Naive B cell (primary cell): ENCODE data around the gene SH3TC2. TPM values are rescaled to one million over a fixed set of nuclear protein-coding genes. Genes with fewer than 3 reads are reported as not detected.

ENCODE experiments used
- ATAC-seq, 2 donors: fragments of 150-1000 bp; cut with Tn5 transposase; 2 replicates each; pipeline ENCODE4 v1.10.0; 2021; ENCODE audit warnings: low read depth in 2 of 2, mild to moderate bottlenecking in 2 of 2, moderate library complexity in 2 of 2
- DNase-seq: peaks from one replicate; pipeline ENCODE4 v3.0.0; 2022
- H3K27ac Mint-ChIP-seq, 6 donors: one replicate each; pipeline ENCODE4 v1.8.0; 2020 to 2022; ENCODE audit warnings: mild to moderate bottlenecking in 6 of 6, mixed read lengths in 6 of 6, moderate library complexity in 5 of 6, inconsistent platforms in 2 of 6
- H3K27me3 Mint-ChIP-seq, 3 donors: one replicate each; pipeline ENCODE4 v1.8.0; 2021 to 2022; ENCODE audit warnings: mixed read lengths in 3 of 3, mild to moderate bottlenecking in 1 of 3
- H3K36me3 Mint-ChIP-seq, 2 donors: one replicate each; pipeline ENCODE4 v1.8.0; 2020 to 2022; ENCODE audit warnings: mixed read lengths in 2 of 2, inconsistent platforms in 1 of 2, mild to moderate bottlenecking in 1 of 2
- H3K4me1 Mint-ChIP-seq, 3 donors: one replicate each; pipeline ENCODE4 v1.8.0; 2020 to 2022; ENCODE audit warnings: mixed read lengths in 3 of 3, inconsistent platforms in 1 of 3, mild to moderate bottlenecking in 1 of 3, moderate library complexity in 1 of 3
- H3K4me3 Mint-ChIP-seq, 8 donors: one replicate each; pipeline ENCODE4 v1.8.0; 2020 to 2022; ENCODE audit warnings: mild to moderate bottlenecking in 8 of 8, mixed read lengths in 8 of 8, moderate library complexity in 8 of 8, inconsistent platforms in 2 of 8
- H3K9me3 Mint-ChIP-seq, 7 donors: one replicate each; pipeline ENCODE4 v1.8.0; 2020 to 2022; ENCODE audit warnings: mixed read lengths in 7 of 7, mild to moderate bottlenecking in 5 of 7, inconsistent platforms in 2 of 7, moderate library complexity in 1 of 7
- polyA plus RNA-seq, 6 donors: library from polyadenylated mRNA; unstranded; fragments of 300-500 nt; fragmentation: Illumina TruSeq; gene quantifications; one replicate each; pipeline ENCODE4 v1.2.3, GENCODE V29; 2021; ENCODE audit warnings: low read depth in 6 of 6

The SH3TC2 gene
- polyA plus RNA-seq, 6 donors from 2014 or later, result 0.11 TPM; not detected in 5

DNA sequence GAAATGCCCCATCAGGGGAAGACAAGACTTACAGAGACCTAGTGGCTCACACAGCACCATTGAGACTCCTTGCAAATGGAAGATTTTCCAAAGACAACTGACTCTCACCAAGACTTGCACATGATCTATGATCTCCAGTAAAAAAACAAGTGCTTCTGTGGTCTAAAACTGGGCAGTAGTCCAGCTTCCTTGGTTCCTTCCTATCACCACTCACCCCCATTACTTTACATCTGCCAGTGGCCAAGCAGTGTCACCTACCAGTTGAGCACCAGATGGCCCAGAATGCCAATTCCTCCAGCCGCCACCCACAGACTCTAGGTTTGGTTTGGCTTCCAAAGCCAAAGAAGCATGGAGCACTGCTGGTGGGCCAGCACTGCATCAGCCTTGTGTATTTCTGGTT, 47.7 kb downstream of the SH3TC2 start:
- Mint-ChIP-seq H3K36me3 (no peaks in the 10 kb centered on the region), H3K4me1 (no peaks in the 10 kb centered on the region), H3K27me3 (peaks cover 5 to 22% (median 6%) of the 10 kb centered on the region in 3 donors), H3K9me3 (peaks cover 0 to 2% (median 0%) of the 10 kb centered on the region in 7 donors), H3K27ac (peak overlapping the region in 1 of 6 donors; percentile 4), H3K4me3 (no peak overlapping the region)
- ATAC-seq (no peak), DNase-seq (no peak)

DNA sequence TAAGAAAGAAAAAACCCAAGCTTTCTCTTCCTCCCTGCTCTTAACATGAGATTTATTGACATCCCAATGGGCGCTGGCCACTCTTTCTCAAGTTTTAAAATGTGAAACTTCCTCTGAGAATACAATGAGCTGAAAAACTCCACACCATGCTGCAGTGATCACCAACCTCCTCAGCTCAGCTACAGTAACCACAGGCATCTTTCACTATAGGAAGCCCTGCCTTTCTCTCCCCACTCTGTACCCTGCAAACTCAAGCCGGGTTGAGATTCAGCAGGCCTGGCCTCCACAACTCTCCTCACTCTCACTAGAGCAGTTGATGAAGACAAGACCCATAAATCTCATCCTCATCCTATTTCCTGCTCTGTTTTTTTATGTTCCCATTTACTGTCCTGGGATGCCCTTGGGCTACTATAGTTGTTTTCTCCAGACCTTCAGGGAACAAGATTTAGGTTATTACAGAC, 48.3 kb downstream of the SH3TC2 start:
- ATAC-seq, result no peak
- Mint-ChIP-seq H3K4me3 (no peak overlapping the region), H3K27me3 (peaks cover 5 to 27% (median 6%) of the 10 kb centered on the region in 3 donors), H3K36me3 (no peaks in the 10 kb centered on the region), H3K27ac (no peak overlapping the region), H3K4me1 (no peaks in the 10 kb centered on the region), H3K9me3 (peaks cover 0 to 2% (median 0%) of the 10 kb centered on the region in 7 donors)
- no peak for DNase-seq

DNA sequence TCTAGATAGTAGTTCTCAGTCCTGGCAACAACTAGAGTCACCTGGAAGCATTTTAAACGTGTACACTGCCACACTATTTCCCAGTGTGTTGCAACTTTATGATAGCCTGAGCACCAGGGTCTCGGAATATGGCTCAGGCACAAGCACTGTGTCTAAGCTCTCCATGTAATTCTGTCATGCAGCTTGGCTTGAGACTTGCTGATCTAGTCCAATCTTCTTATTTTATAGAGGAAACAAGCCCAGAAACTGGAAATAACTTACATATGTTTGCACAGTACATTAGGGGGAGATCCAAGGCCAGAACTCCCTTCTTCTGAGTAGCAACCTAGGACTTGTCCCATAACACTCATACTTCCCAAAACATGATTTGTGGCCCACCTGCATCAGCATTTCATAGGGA, 49.1 kb downstream of the SH3TC2 start:
- peaks cover 0 to 2% (median 0%) of the 10 kb centered on the region in 7 donors for H3K9me3 Mint-ChIP-seq
- H3K27me3 Mint-ChIP-seq, result peaks cover 2 to 24% (median 3%) of the 10 kb centered on the region in 3 donors
- no peaks in the 10 kb centered on the region for H3K36me3 Mint-ChIP-seq

DNA sequence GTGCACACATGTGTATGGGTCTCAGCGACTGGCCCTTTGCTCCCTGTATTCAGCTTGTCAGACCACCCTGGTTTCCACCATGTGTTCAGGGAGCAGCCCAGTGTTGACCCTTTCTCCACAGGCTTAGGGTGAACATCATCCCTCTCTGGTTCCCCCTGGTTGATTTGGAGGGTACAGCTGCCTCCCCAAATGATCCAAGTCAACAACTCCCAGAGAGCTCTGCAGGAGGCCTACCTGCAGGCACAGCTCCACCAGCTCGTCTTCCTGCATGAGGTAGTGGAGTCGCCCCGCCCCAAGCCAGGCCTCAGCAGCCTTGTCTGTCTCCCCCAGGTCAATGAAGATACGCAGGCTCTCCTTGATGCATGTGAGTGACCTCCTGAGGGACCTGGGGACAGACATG, 50.5 kb downstream of the SH3TC2 start:
- Mint-ChIP-seq H3K27me3 (peaks cover 0 to 17% (median 4%) of the 10 kb centered on the region in 3 donors), H3K9me3 (peaks cover 0 to 2% (median 0%) of the 10 kb centered on the region in 7 donors), H3K27ac (no peak overlapping the region), H3K4me3 (peak overlapping the region in 1 of 8 donors; percentile 7), H3K4me1 (no peaks in the 10 kb centered on the region), H3K36me3 (no peaks in the 10 kb centered on the region)
- ATAC-seq, result no peak
- no peak for DNase-seq

More for the DNA sequence above, 49.1 kb downstream of the SH3TC2 start:
- H3K27ac Mint-ChIP-seq, result no peak overlapping the region
- DNase-seq (no peak), ATAC-seq (no peak)
- no peaks in the 10 kb centered on the region for H3K4me1 Mint-ChIP-seq
- no peak overlapping the region for H3K4me3 Mint-ChIP-seq

DNA sequence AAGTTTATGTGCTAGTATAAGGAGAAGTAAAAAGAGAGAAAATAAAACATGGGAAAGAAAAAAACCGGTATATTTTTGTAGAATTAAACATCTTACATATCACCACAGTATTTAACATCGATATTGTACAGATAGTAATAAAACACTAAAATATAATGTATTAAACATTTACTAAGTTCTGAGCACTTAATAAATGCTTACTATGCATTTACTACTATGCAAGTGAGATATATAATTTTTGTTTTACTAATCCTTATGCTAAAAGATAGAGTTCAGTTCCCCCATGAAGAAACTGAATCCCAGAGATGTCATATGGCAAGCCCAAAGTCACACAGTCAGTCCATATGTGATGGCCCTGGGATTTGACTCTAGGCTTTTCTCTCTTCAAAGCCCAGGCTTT, 51.1 kb downstream of the SH3TC2 start:
- H3K27ac Mint-ChIP-seq, result no peak overlapping the region
- peaks cover 0 to 17% (median 5%) of the 10 kb centered on the region in 3 donors for H3K27me3 Mint-ChIP-seq
- ATAC-seq (no peak), DNase-seq (no peak)
- no peaks in the 10 kb centered on the region for H3K4me1 Mint-ChIP-seq
- no peaks in the 10 kb centered on the region for H3K36me3 Mint-ChIP-seq
- H3K4me3 Mint-ChIP-seq, result no peak overlapping the region
- H3K9me3 Mint-ChIP-seq, result peaks cover 0 to 2% (median 0%) of the 10 kb centered on the region in 7 donors

DNA sequence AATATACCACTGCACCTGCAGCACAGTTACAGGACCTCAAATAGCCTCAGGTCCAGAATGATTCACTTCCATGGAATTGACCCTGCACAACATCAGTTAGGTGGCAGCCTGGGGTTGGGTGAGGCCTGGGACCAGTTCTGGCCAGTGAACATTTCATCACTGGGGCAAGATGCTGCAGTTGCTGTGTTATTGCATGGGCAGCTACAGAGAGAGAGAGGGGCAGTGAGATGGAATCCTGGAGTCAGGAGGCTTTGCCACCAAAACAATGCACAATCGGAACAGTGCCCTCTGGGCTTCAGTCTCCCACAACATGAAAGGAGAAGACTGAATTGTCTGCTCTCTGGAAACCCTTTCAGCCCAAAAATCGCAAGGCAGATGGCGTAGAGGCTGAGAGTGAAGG, 51.8 kb downstream of the SH3TC2 start:
- ATAC-seq, result no peak
- H3K36me3 Mint-ChIP-seq, result no peaks in the 10 kb centered on the region
- H3K27me3 Mint-ChIP-seq, result peaks cover 0 to 17% (median 5%) of the 10 kb centered on the region in 3 donors
- no peaks in the 10 kb centered on the region for H3K4me1 Mint-ChIP-seq
- no peak overlapping the region for H3K4me3 Mint-ChIP-seq
- peaks cover 0 to 2% (median 0%) of the 10 kb centered on the region in 7 donors for H3K9me3 Mint-ChIP-seq
- DNase-seq, result no peak
- no peak overlapping the region for H3K27ac Mint-ChIP-seq

DNA sequence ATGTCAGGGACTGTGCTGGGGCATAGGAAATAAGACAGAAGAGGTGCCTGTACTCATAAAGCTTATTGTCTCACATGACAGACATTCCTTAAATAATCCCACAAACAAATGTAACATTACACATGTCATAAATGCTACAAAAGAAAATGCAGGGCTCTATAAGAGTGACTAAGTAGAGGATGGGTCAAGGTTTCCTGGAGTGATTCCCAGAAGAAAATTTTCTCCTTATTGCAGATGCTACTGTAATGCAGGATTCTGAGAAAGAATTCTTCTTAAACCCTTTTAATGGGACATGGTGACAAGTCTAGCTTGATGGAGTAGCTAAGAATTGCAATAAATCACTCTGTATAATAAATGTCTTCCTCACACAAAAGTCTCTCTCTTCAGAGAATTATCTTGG, 55.7 kb downstream of the SH3TC2 start:
- H3K36me3 Mint-ChIP-seq, result no peaks in the 10 kb centered on the region
- ATAC-seq, result no peak

DNA sequence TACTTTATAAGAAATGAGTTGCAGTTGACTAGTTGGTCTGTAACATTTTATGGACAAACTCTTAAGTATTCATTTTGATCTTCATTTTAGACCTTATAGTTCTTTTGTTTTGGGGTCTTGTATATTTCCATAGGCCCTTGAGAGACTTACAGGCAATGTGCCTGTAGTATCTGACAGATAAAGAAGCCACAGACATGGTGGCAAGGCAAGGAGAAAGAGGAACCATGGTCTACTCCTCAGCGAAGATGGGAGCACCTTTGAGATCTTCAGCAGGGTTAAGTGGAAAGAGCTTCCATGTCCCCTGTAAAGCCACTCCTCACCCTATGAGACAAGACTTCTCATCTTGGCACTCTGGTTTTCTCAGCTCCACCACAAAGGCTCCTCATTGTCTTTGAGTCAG, 56.4 kb downstream of the SH3TC2 start:
- H3K27ac Mint-ChIP-seq, result no peak overlapping the region
- DNase-seq (no peak), ATAC-seq (no peak)
- H3K27me3 Mint-ChIP-seq, result peaks cover 9 to 16% (median 10%) of the 10 kb centered on the region in 3 donors
- no peaks in the 10 kb centered on the region for H3K36me3 Mint-ChIP-seq
- no peak overlapping the region for H3K4me3 Mint-ChIP-seq
- H3K4me1 Mint-ChIP-seq, result no peaks in the 10 kb centered on the region
- H3K9me3 Mint-ChIP-seq, result no peaks in the 10 kb centered on the region

More for the DNA sequence above, 55.7 kb downstream of the SH3TC2 start:
- H3K4me3 Mint-ChIP-seq, result no peak overlapping the region
- peaks cover 5 to 10% (median 10%) of the 10 kb centered on the region in 3 donors for H3K27me3 Mint-ChIP-seq
- H3K9me3 Mint-ChIP-seq, result no peaks in the 10 kb centered on the region
- H3K4me1 Mint-ChIP-seq, result no peaks in the 10 kb centered on the region
- no peak for DNase-seq
- no peak overlapping the region for H3K27ac Mint-ChIP-seq

DNA sequence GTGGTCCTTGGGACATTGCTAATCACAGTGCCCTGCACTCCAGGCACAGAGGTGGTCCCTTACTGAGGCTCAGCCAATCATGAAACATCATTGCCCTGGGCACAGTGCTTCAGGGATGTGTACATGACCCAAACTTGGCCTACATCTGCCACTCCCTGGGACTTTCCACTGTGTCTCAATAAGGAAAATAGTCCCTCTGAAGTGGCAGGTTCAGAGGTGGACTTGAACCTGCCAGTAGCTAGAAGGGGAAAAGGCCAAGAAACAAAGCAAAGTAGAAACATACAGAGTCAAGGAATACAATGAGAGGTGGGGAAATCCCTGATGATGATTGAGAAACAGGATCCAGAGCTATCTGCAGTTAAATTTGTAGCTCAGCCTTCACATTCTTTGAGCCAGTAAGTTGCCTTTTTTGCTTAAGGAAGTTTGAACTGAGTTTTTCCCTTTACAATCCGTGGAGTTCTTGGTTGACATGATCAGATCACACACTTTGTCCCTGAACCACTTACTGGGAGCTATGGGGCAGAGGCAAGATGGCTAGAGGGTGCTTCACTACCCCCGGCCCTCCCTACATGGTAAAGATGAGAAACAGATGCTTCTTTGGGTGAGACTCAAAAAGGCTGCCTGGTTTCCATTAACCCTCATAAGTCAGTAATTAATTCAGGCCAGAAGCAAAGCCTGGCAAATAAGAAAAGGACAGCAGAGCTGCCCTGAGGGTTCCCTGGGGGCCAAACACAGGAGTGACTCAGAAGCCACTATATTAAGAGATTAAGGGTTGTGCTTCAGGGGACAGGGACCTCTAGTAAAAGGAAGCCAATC, 57.6 kb downstream of the SH3TC2 start:
- H3K9me3 Mint-ChIP-seq, result no peaks in the 10 kb centered on the region
- H3K27ac Mint-ChIP-seq, result no peak overlapping the region
- H3K36me3 Mint-ChIP-seq, result no peaks in the 10 kb centered on the region
- no peaks in the 10 kb centered on the region for H3K4me1 Mint-ChIP-seq
- no peak for ATAC-seq
- no peak for DNase-seq
- peaks cover 14 to 20% (median 16%) of the 10 kb centered on the region in 3 donors for H3K27me3 Mint-ChIP-seq
- no peak overlapping the region for H3K4me3 Mint-ChIP-seq

DNA sequence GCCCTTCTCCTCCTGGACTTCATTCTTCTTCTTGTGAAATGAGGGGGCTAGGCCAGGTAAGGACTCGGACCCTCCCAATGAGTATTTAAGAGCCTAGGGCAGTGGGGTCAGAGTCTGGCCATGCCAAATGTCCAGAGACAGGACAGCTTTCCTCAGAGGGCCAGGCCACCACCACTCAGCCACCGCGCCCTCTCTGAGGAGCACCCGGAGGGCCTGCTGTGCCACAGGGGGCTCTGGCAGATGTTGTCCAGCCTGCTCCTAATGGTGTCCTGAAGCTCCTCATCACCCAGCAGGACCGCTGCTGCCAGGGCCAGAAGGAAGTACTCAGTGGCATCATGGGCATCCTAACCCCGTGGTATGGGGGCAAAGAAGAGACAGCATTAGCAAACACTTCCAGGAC, 58.3 kb downstream of the SH3TC2 start:
- H3K36me3 Mint-ChIP-seq, result no peaks in the 10 kb centered on the region
- no peaks in the 10 kb centered on the region for H3K9me3 Mint-ChIP-seq
- peaks cover 20 to 24% (median 20%) of the 10 kb centered on the region in 3 donors for H3K27me3 Mint-ChIP-seq
- H3K27ac Mint-ChIP-seq, result no peak overlapping the region
- no peak overlapping the region for H3K4me3 Mint-ChIP-seq
- ATAC-seq, result no peak
- no peak for DNase-seq
- H3K4me1 Mint-ChIP-seq, result no peaks in the 10 kb centered on the region

DNA sequence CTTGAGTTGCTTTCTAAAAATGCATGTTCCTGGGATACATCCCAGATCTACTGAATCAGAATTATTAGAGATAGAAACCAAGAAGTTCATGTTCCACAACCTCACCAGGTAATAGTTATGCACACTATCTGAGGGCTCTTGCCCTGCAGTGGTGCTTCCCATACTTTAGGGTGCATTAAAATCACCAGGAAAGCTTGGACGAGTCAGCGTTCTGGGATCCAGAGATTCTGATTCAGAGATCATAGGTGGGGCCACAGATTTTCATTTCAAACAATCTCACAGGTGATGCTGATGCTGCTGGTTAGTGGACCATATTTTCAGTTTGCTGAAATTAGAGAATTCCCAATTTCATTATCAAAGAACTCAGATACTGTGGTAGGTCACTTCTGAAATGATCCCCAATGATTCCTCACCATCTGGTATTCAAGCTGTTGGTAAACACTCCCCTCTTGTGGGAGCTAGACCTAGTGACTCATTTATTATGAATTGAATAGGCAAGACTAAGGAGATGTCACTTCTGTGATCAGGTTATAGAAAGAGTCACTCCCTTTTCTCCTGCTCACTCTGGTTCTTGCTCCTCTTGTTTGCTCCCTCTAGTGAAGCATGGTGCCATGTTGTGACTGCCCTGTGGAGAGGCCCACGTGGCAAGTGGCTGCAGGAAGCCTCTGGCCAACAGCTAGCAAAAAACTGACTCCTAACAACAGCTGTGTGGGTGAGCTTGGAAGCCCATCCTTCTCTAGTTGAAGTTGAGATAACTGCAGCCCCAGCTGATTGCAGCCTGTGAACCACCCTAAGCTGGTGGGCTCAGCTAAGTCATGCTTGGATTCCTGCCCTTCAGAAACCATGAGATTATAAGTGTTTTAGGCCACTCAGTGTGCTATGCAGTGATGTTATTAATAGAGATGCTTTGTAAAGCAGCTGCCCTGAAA, 59.8 kb downstream of the SH3TC2 start:
- ATAC-seq (no peak), DNase-seq (no peak)
- H3K9me3 Mint-ChIP-seq, result no peaks in the 10 kb centered on the region
- no peaks in the 10 kb centered on the region for H3K36me3 Mint-ChIP-seq
- H3K27me3 Mint-ChIP-seq, result peaks cover 20 to 38% (median 24%) of the 10 kb centered on the region in 3 donors
- no peak overlapping the region for H3K27ac Mint-ChIP-seq
- H3K4me3 Mint-ChIP-seq, result no peak overlapping the region
- no peaks in the 10 kb centered on the region for H3K4me1 Mint-ChIP-seq

DNA sequence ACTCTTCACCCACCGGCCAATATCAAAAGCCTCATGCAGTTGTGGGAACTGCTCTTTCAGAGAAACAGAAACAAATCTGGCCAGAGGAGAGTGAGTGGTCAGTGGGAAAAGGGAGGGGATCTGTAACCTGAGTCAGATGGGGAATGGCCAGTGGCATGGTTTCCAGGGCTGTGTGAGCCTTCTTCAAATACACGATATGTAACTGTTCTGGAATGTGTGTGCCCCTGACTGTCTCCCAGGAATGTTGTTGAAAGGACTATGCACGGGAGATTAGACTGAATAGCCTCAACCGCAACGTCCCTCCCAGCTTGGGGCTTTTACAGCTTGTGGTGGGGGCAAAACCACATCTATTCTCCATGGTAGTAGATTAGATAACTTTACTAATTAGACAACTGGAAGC, 60.8 kb downstream of the SH3TC2 start:
- no peaks in the 10 kb centered on the region for H3K36me3 Mint-ChIP-seq
- ATAC-seq, result no peak
- no peak overlapping the region for H3K4me3 Mint-ChIP-seq
- no peak for DNase-seq
- no peaks in the 10 kb centered on the region for H3K9me3 Mint-ChIP-seq
- peaks cover 25 to 37% (median 29%) of the 10 kb centered on the region in 3 donors for H3K27me3 Mint-ChIP-seq
- no peaks in the 10 kb centered on the region for H3K4me1 Mint-ChIP-seq
- no peak overlapping the region for H3K27ac Mint-ChIP-seq

DNA sequence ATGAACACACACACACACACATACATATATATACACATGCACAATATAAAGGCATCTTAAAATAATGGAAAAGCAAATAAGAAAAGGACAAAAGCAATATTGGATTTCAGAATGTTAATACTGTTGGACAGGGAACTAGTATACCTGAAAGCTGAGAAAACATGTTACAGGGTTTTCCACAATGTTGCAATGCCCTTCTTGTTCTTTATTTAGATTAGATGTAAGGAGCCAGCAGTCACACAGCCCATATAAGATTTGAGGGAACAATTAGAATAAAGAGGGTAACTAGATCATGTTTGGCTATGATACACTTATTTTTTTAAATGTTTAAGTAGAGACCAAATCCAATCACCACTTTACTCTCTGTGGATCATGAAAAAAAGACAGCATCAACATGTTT, 61.7 kb downstream of the SH3TC2 start:
- H3K4me1 Mint-ChIP-seq, result no peaks in the 10 kb centered on the region
- peaks cover 32 to 41% (median 37%) of the 10 kb centered on the region in 3 donors for H3K27me3 Mint-ChIP-seq
- no peaks in the 10 kb centered on the region for H3K36me3 Mint-ChIP-seq
- ATAC-seq (no peak), DNase-seq (no peak)
- no peak overlapping the region for H3K4me3 Mint-ChIP-seq
- no peaks in the 10 kb centered on the region for H3K9me3 Mint-ChIP-seq
- H3K27ac Mint-ChIP-seq, result no peak overlapping the region
